Measurements from ENCODE around the gene IL1RAP.
"Not testable (repeated sequence)": the region's sequence is repeated elsewhere in the genome, so short reads cannot be mapped to it uniquely, and the experiment has no call there.

IL1RAP gene

DNA sequence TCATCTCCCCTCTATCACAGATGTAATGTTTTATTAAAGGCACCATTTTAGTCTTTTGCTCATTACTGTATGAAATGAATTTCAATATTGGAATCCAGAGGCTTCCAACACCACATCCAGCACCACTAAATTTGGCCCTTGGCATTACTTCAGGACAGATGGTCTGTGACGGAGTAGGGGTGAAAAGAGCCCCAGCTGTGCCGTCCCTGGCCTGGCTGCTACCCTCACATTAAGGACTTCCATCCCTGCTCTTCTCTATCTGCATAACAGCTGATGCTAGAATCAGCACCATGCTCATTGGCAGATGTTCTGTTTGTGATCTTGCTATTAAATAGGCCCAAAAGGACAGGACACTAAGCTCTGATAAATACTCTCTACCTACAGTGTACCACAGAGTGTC, 152.9 kb downstream of the IL1RAP start:
- no peak for DNase-seq (ENCODE audit: low read depth in 2 of 2)

DNA sequence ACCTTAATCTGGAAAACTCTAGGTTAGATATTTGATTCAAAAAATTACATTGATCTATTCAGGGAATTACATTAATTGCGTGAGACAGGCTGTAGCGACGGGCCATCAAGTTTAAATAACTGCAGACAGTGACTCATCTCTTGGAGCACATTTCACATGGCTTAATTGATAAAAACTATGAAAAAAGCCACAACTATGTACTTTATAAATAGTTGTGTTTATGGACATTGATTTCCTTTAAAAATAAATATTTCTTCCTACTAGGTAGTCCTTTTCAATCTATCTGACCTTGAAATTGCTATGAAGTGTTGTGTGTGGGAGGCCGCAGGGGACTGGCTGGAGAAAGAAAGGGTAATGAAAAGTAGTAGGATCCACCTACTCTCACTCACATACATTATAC, 157.8 kb downstream of the IL1RAP start:
- no peak for DNase-seq (ENCODE audit: low read depth in 2 of 2)

DNA sequence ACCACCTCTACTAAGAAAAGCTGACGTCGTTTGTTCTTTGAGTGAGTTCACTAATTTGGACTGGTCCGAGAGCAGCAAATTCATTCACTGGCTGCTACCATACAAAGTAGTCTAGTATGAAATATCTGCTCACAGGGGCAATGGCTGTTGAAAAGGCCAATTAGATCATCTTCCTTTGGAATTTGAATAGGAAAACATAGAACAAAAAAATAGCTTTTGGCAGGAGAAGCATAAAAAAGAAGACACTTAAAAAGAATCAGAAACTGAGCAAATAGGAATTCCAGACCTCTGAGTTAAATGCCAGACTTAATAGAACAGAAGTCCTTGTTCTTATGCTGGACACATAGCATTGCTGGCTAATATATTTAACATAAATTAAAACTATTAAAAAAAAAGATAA, 159.3 kb downstream of the IL1RAP start:
- DNase-seq (ENCODE audit: low read depth in 2 of 2), result no peak

DNA sequence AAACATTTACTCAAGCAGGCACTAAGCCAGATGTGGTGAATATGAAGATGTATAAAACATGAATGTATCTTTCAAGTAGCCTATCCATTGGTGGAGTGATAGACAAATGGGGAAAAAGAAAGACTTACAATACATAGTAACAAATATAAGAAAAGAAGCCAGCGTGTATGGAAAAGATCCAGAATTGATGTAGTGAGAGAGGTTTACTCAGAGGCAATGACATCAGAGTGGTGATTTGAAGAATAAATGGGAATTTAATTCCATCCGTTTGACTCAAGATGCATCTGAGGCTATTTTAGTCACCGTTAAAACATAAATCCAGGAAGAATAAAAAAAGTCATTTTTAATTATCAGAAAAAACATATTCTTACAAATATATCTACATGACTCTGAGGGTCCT, 162.6 kb downstream of the IL1RAP start:
- no peak for DNase-seq (ENCODE audit: low read depth in 2 of 2)

DNA sequence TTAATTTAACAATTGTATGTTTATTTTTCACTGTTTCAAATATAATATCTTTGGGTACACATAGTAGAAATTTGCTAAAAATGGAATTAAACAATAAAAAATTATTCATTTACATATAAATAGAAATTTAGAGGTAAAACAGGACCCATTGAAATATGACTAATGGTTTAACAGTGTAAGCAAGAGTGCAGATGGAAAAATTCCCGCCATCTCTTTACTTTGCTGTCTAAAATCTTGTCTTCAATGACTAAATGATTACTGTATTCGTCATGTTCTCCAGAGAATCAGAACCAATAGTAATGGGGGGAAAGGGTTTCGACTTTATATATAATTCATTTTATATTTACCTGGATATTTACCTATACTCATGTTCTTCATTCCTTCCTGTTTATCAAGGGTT, 163.1 kb downstream of the IL1RAP start:
- no peak for DNase-seq (ENCODE audit: low read depth in 2 of 2)

DNA sequence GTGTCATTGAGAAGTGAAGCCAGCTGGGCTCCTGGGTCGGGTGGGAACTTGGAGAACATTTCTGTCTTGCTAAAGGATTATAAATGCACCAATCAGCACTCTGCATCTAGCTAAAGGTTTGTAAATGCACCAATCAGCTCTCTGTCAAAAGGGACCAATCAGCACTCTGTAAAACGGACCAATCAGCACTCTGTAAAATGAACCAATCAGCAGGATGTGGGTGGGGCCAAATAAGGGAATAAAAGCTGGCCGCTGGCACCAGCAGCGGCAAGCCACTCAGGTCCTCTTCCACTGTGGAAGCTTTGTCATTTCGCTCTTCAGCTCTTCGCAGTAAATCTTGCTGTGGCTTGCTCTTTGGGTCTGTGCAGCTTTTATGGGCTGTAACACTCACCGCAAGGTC, 164.0 kb downstream of the IL1RAP start:
- not testable (repeated sequence) for DNase-seq (ENCODE audit: low read depth in 2 of 2)

DNA sequence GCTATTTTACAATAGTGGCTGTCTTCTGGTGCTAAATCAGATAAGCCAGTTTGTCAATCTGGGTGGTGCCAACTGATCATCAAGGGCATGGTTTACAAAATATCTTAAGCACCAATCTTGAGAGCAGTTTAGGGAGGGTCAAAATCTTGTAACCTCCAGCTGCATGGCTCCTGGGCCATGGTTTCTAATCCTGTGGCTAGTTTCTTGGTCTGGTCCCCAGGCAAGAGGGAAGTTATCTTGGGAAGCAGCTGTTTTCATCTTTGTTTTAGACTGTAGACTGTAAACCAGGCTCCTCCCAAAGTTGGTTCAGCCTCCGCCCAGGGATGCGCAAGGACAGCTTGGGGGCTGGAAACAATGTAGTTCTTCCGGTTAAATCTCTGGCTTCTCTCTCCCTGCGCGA, 166.8 kb downstream of the IL1RAP start:
- DNase-seq (ENCODE audit: low read depth in 2 of 2), result no peak

DNA sequence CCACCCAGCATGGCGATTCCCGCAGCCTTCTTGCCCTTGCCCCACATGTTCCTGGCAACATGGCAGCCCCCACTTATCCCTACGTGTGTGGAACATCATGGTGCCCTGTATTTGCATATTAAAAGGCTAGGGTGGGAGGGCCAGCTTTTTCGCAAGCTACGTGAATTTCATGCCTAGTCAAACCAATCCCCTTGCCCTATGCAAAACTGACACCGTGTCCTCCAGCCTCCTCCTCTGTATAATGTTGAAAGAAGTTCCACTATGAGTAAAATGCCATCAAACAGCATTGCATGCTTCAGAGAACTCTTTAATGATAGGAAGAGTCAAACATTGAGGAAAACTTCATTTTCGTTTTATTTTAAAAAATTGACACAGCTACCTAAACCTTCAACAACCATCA, 170.9 kb downstream of the IL1RAP start:
- DNase-seq (ENCODE audit: low read depth in 2 of 2), result no peak

DNA sequence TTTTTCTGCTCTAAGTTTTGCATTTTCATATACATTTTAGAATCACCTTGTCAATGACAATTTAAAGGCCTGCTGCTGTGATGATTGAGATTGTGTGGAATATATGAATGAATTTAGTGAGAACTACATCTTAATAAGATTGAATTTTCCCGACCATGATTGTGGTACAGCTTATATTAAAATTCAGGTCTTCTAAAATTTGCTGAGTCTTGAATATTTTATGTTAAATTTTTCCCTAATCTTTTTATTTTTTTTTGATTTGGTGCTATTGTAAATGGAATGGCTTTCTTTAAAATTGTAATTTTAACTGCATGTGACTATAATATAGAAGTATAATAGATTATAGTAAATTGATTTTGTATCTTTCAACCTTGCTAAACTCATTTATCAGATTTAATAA, 172.1 kb downstream of the IL1RAP start:
- DNase-seq (ENCODE audit: low read depth in 2 of 2), result no peak

DNA sequence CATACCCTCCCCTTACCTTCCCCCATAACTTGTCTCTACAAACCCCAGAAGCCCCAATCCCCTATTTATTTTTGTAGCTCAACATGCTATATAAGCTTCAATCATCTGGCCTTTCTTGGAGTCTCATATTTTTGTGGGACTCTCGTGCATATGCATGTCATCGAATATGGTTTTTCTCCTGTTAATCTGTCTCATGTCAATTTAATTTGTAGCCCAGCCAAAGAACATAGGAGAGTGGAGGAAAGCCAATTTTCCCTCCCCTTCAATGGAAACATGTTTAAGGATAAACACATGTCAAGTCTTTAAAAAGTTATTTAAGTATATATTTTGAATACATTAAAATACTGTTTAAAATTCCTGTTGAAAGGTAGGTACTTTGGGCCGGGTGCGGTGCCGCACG, 176.4 kb downstream of the IL1RAP start:
- DNase-seq (ENCODE audit: low read depth in 2 of 2), result no peak

DNA sequence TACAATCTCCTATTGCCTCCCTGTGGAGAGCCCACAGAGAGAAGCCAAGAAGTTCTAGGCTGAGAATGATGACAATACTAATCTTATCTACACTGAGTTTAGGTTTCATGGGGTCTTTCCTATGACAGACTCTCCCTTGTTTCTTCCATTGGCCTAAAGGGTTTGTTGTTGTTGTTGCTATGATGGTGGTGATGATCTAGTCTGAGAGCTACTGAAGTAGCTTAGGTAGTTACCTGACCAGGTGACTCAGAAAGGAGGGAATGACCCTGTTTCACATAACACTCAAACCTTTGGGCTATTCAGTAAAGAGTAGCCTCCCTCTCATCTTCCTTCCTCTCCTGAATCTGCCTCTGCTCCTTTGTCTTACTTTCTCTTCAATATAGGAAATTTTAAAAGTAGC, 178.4 kb downstream of the IL1RAP start:
- no peak for DNase-seq (ENCODE audit: low read depth in 2 of 2)

DNA sequence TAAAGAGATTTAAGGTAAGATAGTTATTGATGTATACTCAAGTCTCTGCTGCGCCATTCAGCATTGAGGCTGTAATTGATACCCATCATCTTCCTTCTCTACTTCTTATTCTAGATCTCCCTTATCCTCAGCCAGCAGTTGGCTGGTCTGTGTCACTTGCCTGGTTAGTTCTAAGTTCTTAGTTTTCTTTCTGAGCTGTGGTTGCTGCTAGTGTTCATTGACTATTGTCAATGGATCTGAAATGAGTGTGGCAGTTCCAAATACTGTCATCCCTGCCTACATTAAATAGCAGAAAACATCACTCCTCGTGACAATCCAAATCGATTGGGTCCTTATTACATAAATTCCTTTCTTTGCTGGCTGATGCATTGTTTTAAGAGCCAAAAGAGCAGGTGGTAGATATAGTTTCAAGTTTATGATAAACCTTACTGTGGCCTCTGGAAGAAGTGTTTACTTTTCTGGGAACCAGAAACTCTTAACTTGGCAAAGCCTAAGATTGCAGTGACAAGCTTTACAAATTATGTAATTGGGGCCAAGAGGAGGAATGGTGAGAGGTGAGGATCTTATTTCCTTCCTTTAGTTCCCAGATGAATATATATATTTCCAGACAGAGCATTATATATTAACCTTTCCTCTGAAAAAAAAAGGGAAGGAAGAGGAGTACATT, 180.6 kb downstream of the IL1RAP start:
- DNase-seq (ENCODE audit: low read depth in 2 of 2), result no peak

DNA sequence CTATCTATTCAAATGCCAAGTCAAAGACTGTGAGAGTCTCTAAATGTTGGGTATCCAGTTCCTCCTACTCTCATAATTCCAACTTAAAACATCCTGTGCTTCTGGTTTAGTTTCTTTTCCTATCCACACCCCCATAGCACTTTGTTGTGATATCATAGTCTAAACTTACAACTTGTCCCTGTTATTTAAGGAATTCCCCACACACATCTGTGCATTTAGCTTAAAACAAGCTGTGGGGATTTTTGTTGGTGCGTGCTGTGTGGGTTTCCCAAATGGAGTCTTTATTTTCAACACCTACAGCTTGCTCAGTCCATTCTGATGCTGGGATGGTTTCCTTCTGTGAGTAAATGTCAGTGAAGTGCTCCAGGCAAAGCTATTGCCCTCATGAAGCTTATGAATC, 181.3 kb downstream of the IL1RAP start:
- no peak for DNase-seq (ENCODE audit: low read depth in 2 of 2)

DNA sequence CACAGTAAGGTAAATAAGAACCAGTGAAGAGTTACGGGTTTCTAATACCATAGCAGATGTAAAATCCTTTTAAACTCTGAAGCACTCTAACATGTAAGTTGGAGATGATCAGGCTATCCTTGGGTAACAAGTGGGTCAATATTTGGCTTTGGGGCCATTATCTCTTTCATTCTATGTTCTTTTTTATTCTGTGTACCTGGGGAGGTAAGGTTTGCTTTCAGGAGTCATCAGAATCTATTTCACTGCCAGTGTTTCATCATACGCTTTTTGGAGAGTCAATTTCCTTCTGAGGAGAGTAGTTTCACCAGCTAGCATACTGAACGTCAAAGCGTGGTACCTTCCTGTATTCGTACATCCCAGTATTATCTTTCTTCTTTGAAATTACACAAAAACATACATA, 182.1 kb downstream of the IL1RAP start:
- no peak for DNase-seq (ENCODE audit: low read depth in 2 of 2)

DNA sequence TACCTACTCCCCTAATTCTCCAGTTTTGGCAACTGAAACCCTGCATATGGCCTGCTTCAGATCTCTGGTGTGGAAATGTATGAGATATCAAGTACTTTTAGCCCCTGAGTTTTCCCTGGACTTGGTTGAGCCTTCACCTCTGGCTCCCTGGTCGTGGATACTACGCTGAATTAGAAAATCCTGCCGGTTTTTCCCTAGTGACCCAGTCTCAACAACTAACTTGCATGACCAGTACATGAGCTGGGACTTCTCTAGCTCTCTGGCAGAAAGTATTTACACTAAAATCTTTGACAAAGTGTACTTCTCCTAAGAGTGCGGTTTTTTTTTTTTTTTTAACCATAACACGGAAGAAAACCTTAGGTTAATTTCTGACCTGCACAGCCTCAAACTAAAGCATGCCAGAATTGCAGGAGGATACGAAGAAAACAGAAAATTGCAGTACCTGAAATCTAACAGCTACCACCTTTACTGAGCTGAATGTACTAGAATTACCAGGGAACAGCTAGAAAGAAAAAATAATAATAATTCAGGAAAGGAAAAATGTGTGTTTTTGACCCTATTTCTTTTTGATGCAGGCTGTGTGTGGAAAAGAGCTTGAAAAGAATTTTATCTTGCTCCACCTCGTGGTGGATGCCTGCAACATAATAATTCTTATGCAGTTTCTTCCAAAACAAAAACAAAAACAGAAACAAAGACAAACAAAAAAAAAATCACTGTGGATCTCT, 183.1 kb downstream of the IL1RAP start:
- no peak for DNase-seq (ENCODE audit: low read depth in 2 of 2)

DNA sequence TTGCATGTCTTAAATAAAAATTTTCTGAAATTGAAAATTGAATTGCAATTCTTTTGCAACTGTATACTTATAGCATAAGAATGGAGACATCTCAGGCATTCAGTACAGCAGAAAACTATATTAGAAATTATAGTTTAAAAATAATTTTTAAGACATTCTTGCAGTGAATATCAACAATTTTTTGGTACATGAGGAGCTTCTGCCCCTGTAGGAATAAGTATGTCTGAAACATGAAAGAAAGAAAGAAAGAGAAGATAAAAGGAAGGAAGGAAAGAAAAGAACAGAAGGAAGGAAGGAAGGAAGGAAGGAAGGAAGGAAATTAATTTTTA, 183.6 kb downstream of the IL1RAP start:
- DNase-seq (ENCODE audit: low read depth in 2 of 2), result no peak

DNA sequence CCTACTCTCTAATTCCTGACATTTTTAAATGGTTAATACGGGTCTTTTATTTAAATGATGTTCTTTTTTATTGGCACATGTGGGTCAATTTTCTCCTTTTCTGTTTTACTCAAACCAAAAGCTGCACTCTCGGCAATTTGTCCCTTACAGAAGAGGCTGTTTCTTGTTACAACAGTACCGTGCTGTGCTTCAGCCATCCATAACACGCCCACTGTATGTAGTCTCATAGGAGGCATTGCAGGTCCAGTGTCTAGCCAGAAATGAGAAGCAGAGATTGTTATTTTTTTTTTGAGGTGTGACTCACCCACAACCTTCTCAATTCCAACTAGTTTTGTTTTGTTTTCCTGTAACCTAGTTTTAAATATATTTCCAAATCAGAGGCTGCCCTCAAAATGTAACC, 184.0 kb downstream of the IL1RAP start:
- DNase-seq (ENCODE audit: low read depth in 2 of 2), result no peak

DNA sequence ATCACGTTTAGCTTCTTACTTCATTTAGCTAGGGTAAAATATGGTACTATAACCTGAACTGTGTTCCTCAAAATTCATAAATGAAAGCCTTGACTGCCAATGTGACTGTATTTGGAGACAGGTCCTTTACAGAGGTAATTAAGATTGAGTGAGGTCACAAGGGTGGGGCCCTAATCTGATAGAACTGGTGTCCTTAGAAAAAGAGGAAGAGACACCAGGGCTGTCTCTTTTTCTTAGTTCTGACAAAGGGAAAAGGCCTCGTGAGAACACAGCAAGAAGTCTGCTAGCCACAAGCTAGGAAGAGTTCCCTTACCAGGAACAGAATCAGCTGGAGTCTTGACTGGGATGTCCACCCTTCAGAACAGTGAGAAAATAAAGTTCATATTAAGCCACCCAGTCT, 185.9 kb downstream of the IL1RAP start:
- no peak for DNase-seq (ENCODE audit: low read depth in 2 of 2)

DNA sequence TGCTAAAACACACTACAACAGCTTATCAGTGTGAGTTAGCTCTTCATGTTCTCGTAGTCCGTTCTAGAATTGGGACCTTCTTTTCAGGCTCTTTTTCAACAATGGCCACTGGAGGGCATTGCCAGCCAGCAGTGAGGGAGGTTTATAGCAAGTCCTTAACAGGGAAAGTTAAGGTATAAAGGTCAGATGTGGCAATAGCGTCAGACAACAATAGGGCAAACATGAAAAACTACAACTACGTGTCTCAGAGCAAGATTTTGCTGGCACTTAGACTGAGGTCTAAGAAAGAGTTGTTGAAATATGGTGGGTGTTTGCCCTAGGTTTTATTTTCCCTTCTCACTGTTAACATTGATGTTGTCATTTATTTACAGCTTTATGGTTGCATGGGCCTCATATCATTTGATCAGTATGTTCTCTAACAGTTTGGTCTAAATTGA, 187.2 kb downstream of the IL1RAP start:
- no peak for DNase-seq (ENCODE audit: low read depth in 2 of 2)

DNA sequence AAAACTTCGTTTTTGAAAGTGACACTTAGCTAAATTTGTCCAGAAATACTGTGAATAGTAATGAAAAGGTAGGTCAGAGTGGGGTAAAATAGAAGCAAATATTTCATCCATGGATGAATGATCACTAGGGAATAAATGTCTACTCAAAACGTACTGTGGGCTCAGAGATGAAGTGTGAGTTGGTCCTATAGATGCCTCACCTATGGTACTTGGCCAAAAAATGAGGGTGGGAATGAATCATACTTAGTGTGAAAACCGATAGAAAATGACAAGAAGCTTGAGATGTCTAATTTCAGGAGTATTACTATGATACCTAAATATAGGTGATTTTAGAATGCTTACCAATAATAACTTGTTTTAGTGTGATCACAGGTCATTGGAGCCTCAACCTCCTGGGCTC, 192.7 kb downstream of the IL1RAP start:
- no peak for DNase-seq (ENCODE audit: low read depth in 2 of 2)

Measured in stimulated activated CD4-positive, alpha-beta T cell treated with anti-CD3 and anti-CD28 coated beads, Interleukin-4, amount 100 ng/mL, for 48 hours (primary cell).